Fibroblast of pulmonary artery (primary cell): ENCODE data around the gene RAPGEF6.
A peak's percentile ranks its signal among the peaks of the same experiment; 100 is the strongest.

Source experiments
- DNase-seq: peaks from one replicate; pipeline ENCODE4 v3.0.0-alpha.2; 2010; ENCODE audit warnings: low read depth
- H3K4me3 ChIP-seq: replicated peaks from 2 replicates; pipeline ENCODE4 v1.5.1; 2011; ENCODE audit warnings: low read depth, mild to moderate bottlenecking, control low read depth, low read length, moderate library complexity
- CTCF ChIP-seq: IDR thresholded peaks from 2 replicates; pipeline ENCODE4 v1.5.1; 2011; ENCODE audit warnings: mild to moderate bottlenecking, control low read depth, low read length, inconsistent platforms; ENCODE audit errors: missing control alignments

Gene RAPGEF6

GRCh38 chr5:131641494-131641893, 6.5 kb upstream of the RAPGEF6 start:
- no peak for TF ChIP-seq CTCF
- DNase-seq = no peak
- H3K4me3 ChIP-seq = no peak overlapping the region

- peak; percentile 42 for DNase-seq
- TF ChIP-seq CTCF = no peak
- no peak overlapping the region for H3K4me3 ChIP-seq
Measured at GRCh38 chr5:131640043-131640856, 5.2 kb upstream of the RAPGEF6 start.

- no peak for DNase-seq
- TF ChIP-seq CTCF = no peak
- no peak overlapping the region for H3K4me3 ChIP-seq
Measured at GRCh38 chr5:131639148-131639547, 4.1 kb upstream of the RAPGEF6 start.

GRCh38 chr5:131637694-131638093, 2.7 kb upstream of the RAPGEF6 start:
- no peak for DNase-seq
- TF ChIP-seq CTCF = no peak
- no peak overlapping the region for H3K4me3 ChIP-seq

GRCh38 chr5:131635684-131636572, 899 bp upstream of the RAPGEF6 start:
- peak; percentile 52 for DNase-seq
- peak overlapping the region; percentile 92 for H3K4me3 ChIP-seq
- TF ChIP-seq CTCF = no peak

- TF ChIP-seq CTCF = no peak
- H3K4me3 ChIP-seq = peak overlapping the region; percentile 92
- peak; percentile 50 for DNase-seq
Measured at GRCh38 chr5:131634666-131634995, 398 bp downstream of the RAPGEF6 start.

- no peak for DNase-seq
- no peak for TF ChIP-seq CTCF
- H3K4me3 ChIP-seq = peak overlapping the region; percentile 92
Measured at GRCh38 chr5:131634238-131634637, 791 bp downstream of the RAPGEF6 start.
